ENCODE results near the gene NPPB.

The NPPB gene

DNA sequence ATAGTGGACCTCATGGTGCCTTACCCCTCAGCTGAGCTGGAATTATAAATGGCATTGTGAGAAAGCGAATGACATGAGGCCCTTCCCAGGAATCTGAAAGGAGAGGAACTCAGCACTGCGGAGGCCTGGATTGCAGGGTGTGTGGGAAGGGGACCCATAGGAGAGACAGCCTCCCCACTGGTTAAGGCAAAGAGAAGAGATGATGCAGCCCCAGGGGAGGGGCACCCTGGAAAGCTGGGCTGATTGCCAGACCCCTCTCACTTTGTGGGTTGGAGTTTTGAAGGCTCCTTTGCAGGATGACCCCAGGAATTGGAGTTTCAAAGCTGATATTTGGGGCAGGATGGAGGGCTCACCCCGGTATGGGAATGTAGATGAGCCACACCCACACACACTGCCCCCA, 2.0 kb downstream of the NPPB start:
- DNase-seq, result no peak

- no peak for DNase-seq
Observed at GRCh38 chr1:11855430-11855829, 3.3 kb downstream of the NPPB start.

DNA sequence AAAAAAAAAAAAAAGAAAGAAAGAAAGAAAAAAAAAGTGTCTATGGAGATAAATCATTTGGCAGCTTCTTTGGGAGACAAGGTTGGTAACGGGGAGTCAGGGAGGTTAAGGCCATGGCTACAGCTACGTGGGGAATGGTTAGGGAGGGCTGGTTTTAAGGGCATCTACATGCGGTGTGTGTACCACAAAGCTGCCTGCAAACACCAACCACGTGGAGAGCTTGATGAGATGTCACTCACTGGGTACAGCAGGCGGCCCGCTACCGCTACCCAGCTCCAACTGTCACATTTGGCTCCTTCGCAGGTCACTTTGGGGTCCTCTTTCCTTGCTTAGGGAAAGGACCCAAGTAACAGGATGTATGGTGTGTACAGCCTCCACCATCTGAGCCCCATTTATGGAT, 4.2 kb downstream of the NPPB start:
- DNase-seq, result no peak

GRCh38 chr1:11851180-11851579, 7.6 kb downstream of the NPPB start:
- DNase-seq, result no peak

- DNase-seq, result no peak
Observed at GRCh38 chr1:11850156-11850555, 8.6 kb downstream of the NPPB start.

- DNase-seq, result no peak
Observed at GRCh38 chr1:11848373-11848700, 10.4 kb downstream of the NPPB start.

DNA sequence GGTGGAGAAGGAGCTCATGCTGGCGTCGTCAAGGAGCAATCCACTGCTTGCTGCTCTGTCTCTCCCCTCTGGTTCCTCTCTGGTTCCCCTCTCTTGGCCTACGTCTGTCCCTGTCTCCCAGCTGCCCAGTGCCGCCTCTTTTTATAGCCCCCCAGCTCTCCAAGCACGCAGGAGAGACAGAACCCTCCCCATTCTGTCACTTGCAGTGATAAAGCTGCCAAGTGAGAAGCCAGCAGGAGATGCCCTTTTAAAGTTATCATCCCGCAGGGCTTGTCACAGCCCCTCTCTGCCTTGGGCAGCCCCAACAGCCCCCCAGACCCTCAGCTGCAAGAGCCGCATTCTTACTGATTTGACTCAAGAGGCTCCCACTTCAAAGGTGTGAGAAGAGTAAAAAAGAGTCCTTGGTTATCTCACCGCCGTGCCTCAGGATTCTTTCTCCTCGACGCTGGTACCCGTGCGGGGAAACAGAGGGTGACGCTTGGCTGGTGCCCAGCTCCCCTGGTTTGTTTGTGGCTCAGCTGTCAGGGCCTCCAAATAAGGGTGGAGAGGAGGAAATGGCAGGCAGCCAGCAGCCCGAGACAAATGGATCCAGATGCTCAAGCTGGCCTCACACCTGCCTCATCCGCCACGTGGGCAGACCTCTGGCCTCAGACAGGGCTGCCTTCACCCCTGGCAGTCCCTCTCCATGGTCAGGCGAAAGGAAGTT, 10.9 kb downstream of the NPPB start, which contains the start of gene NPPA:
Gene NPPA (minus strand): TSS at position 117 of the 706 bp plus-strand sequence. CDS start 99 bp downstream, at position 18.
- DNase-seq, result peak; percentile 13

- no peak for DNase-seq
Observed at GRCh38 chr1:11845641-11846335, 13.0 kb downstream of the NPPB start.

DNA sequence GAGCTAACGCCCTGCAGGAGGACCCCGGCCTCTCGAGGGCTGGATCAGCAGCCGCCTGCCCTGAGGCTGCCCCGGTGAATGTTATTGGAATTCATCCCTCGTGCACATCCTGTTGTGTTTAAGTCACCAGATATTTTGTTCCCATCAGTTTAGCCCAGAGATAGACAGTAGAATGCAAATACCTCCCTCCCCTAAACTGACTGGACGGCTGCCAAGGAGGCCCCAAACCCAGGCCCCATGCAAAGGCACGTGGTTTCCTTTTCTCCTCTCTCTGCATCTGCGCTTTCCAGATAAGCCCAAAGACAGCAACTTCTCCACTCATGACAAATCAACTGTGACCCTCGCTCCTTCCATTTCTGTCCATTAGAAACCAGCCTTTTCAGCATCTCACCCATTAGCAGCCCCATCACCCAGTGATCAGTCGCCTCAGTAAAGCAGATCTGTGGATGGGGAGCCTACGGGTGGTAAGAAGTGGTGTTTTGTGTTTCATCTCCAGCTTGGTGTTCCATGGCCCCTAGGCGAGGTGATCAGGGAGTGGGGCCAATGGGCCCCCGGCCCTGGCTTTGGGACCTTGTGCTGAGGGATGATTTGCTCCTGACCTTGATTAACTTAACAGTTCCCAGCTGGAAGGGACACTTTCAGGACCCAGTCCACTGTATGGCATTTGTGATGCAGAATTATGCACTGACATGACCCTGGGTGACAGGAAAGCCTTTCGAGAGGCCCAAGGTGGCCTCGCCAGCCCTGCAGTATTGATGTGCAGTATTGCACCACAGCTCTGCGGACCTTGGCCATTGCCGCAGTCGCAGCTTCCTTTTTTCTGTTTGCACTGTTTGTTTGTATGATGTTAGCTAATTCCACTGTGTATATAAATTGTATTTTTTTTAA, 16.3 kb downstream of the NPPB start:
- no peak for DNase-seq

GRCh38 chr1:11841245-11842153, 17.2 kb downstream of the NPPB start:
- DNase-seq, result no peak

DNA sequence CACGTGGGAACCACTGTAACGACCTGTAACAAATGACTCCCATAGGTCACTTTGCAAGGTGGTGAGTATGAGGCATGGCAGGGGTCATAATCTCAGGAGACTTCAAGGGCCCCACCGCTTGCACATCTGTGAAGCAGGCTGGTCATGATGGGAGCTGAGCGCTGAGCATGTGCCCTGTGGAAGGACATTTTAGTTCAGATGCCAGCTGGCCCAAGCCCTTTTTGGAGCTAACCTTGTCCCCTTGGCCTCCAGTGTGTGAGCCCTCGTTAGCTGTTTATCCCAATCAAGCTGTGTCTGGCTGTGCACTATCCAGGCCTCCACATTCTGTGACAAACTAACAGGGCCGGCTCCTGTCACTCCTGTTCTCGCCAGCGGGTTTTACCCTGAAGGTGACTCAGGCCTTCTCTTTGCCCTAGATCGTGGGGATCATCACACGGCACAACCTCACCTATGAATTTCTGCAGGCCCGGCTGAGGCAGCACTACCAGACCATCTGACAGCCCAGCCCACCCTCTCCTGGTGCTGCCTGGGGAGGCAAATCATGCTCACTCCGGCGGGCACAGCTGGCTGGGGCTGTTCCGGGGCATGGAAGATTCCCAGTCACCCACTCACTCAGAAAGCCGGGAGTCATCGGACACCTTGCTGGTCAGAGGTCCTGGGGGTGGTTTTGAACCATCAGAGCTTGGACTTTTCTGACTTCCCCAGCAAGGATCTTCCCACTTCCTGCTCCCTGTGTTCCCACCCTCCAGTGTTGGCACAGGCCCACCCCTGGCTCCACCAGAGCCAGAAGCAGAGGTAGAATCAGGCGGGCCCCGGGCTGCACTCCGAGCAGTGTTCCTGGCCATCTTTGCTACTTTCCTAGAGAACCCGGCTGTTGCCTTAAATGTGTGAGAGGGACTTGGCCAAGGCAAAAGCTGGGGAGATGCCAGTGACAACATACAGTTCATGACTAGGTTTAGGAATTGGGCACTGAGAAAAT, 18.7 kb downstream of the NPPB start:
- DNase-seq, result no peak

DNA sequence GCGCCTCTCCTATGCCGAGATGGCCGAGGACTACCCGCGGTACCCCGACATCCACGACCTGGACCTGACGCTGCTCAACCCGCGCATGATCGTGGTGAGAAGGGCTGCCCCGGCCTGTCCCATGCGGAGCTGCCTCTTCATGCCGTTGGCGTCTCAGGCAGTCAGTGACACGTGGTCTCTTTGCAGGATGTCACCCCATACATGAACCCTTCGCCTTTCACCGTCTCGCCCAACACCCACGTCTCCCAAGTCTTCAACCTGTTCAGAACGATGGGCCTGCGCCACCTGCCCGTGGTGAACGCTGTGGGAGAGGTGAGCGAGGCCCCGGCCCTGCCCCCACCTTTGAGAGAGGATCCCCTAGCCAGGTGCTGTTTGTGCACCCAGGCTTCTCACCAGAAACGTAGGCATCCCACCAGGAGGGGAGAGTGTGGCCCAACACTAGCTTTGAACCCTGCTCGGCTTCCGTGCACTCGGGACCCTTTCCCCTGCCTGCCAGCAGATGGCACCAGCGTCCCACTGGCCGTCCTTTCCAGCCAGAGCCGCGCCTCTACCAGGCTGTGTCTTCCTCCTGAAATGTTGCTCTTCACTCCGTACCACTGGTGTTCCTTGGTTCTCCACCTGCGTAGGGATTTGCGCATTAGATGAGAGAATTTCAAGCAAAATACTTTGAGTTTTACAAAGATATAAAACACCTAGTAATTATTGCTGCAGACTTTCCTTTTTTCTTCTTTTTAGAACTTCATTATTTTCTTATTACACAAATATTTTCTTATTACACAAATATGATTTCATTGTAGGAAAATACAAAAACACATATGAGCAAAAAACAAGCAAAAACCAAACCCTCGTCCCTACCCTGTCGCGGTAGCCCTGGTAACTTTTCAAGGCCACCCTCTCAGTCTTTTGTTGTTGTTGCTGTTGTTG, 20.1 kb downstream of the NPPB start:
- DNase-seq, result peak; percentile 52

- DNase-seq, result no peak
Observed at GRCh38 chr1:11837767-11838348, 20.9 kb downstream of the NPPB start.

DNA sequence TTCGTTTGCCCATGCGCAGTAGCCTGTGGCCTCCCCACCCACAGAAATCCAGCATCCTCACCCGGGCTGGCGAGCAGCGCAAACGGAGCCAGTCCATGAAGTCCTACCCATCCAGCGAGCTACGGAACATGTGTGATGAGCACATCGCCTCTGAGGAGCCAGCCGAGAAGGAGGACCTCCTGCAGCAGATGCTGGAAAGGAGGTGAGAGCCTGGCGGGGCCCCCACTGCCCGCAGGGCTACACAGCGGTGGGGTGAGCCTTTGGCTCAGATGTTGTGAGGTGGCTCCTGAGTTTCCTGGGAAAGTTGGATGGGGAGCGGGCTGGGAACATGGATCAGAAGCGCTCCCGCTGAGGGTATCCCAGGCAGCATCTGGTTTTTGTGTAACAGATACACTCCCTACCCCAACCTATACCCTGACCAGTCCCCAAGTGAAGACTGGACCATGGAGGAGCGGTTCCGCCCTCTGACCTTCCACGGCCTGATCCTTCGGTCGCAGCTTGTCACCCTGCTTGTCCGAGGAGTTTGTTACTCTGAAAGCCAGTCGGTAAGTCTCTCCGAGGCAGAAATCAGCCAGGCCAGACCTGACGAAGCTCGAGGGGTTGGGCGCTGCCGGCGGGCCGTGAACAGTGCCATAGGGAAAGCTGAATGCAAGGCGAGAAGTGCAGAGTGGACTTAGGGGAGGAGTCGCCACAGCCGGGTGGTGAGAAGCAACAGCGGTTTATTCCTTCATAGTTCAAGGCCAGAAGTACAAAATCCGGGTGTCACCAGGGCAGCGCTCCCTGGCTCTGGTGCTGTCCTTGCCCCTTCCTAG, 21.6 kb downstream of the NPPB start:
- DNase-seq, result no peak

- DNase-seq, result no peak
Observed at GRCh38 chr1:11835441-11836225, 23.1 kb downstream of the NPPB start.

DNA sequence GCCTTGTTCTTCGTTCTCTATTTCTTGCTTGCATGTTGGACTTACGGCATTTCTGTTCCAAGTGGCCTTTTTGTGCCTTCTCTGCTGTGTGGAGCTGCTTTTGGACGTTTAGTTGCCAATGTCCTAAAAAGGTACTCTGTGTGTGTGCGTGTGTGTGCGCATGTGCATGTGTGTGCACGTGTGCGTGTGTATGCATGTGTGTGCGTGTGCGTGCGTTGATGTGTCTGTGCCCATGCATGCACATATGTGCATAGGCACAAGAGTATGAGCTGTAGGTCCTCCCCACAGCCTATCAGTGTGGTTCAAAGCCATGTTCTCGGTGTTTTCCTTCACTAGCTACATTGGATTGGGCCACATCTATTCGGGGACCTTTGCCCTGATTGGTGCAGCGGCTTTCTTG, 24.8 kb downstream of the NPPB start:
- DNase-seq, result no peak

DNA sequence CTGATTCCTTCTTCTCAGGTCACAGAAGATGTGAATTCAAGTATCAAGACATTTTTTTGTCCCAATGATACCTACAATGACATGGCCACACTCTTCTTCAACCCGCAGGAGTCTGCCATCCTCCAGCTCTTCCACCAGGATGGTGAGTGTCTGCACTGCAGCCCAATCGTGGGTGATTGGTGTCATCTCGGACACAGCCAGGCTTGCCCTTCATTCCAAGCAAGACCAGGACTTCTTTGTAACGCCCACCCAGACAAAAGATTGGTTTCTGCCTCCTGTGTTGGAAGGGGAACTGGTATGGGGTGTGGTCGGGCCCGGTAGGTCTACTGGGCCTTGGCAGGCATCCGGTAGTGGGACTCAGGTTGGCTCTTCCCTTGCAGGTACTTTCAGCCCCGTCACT, 25.2 kb downstream of the NPPB start:
- DNase-seq, result no peak
